ENCODE results near the gene ZC2HC1C. TPM values are rescaled to one million over a fixed set of nuclear protein-coding genes. Genes with fewer than 3 reads are reported as not detected.

ZC2HC1C gene
- total and polyA plus RNA-seq, 2 of the 13 experiments (the other 11 are each of a cell fraction or from before 2014, with no cell fraction given): 3.3 to 3.5 TPM

- H3K36me3 ChIP-seq (replicated peaks in 1 of 2; ENCODE audit: control insufficient read depth in 1 of 2, insufficient read depth in 2 of 2, low read length in 2 of 2): peaks cover 7 to 15% of the 10 kb centered on the region in 2 experiments
- DNase-seq (ENCODE audit: low spot score): no peak
- no peak for ATAC-seq
- in situ Hi-C loops (cut with HindIII; ENCODE audit: extremely low pct_ligation_motif_present, low pct_unique_long_range_greater_than_20kb): no loop called here
- no TSS peak for BruUV-seq (replicated peaks)
- no peak overlapping the region for H3K9ac ChIP-seq (ENCODE audit: insufficient read depth, low read depth, low read length)
- ChIA-PET CTCF (ENCODE audit: low intra/inter-chr PET ratio, low total read pairs) (no interaction called here), POLR2A (interaction anchor here (1.2 to 3.3 kb wide), 3 partner anchors 10 to 86 kb away, joined by 3 to 13 read pairs (median 10); partner anchors contain the start of genes MLH3, NEK9 and ZC2HC1C)
- H3K4me3 ChIP-seq (replicated peaks in 1 of 3; ENCODE audit: insufficient read depth in 1 of 3, low read depth in 2 of 3, low read length in 3 of 3): no peak overlapping the region
- H3K4me1 ChIP-seq (ENCODE audit: insufficient read depth, low read length): peaks cover 52% of the 10 kb centered on the region
- peak overlapping the region; percentile 80 for H3K27ac ChIP-seq (ENCODE audit: extremely low read length, insufficient read depth, low read length)
- H3K79me2 ChIP-seq (ENCODE audit: insufficient read depth, low read length): peaks cover 15% of the 10 kb centered on the region
- H3K27me3 ChIP-seq (ENCODE audit: control insufficient read depth in 1 of 2, insufficient read depth in 2 of 2, low read length in 2 of 2): no peaks in the 10 kb centered on the region
- H3K4me2 ChIP-seq (ENCODE audit: low read depth, low read length): peak overlapping the region; percentile 54
- intact Hi-C loops (cut with micrococcal nuclease; ENCODE audit: unreplicated experiment): no loop called here
- H2AFZ ChIP-seq (ENCODE audit: low read length): no peak overlapping the region
- WGBS (ENCODE audit: low lambda C conversion rate): 97% methylated on average over 2 of the region's 2 CpGs
- no peaks in the 10 kb centered on the region for H3K9me3 ChIP-seq (ENCODE audit: low read length)
- no peak for FAIRE-seq
- H4K20me1 ChIP-seq (ENCODE audit: insufficient read depth, low read length): no peaks in the 10 kb centered on the region
- no peak for TF ChIP-seq XBP1 (CRISPR knock-in tag; IDR thresholded peaks at IDR 0.05)
- peak; percentile 16; the same call in 1 of the 2 replicates for TF ChIP-seq RARA (CRISPR knock-in tag; IDR thresholded peaks at IDR 0.05)
- no peak for TF ChIP-seq ZNF317 (CRISPR knock-in tag; IDR thresholded peaks at IDR 0.05)
- TF ChIP-seq ZNF3 (CRISPR knock-in tag; IDR thresholded peaks at IDR 0.05): peak; percentile 88
- TF ChIP-seq ZNF234 (CRISPR knock-in tag; conservative IDR thresholded peaks at IDR 0.05): no peak
- peak; percentile 95 for TF ChIP-seq ZNF770 (CRISPR knock-in tag; IDR thresholded peaks at IDR 0.05)
- TF ChIP-seq REPIN1 (CRISPR knock-in tag; IDR thresholded peaks at IDR 0.05; ENCODE audit: borderline replicate concordance, low read depth): no peak
- TF ChIP-seq ZNF7 (CRISPR knock-in tag; IDR thresholded peaks at IDR 0.05): no peak
- TF ChIP-seq SMAD3 (CRISPR knock-in tag; IDR thresholded peaks at IDR 0.05): no peak
- TF ChIP-seq ZNF644 (CRISPR knock-in tag; IDR thresholded peaks at IDR 0.05; ENCODE audit: low read depth): no peak
- no peak for TF ChIP-seq HOXA9 (CRISPR knock-in tag; IDR thresholded peaks at IDR 0.05; ENCODE audit: borderline replicate concordance)
- TF ChIP-seq ZNF672 (CRISPR knock-in tag; IDR thresholded peaks at IDR 0.05): no peak
- TF ChIP-seq ZNF574 (CRISPR knock-in tag; IDR thresholded peaks at IDR 0.05): no peak
- 0 out of 2 replicates have a peak, but pooled peaks have one; percentile 15 for TF ChIP-seq ZGPAT (CRISPR knock-in tag; IDR thresholded peaks at IDR 0.05)
- TF ChIP-seq HNRNPL (IDR thresholded peaks at IDR 0.05; ENCODE audit: low read depth, low read length): no peak
- TF ChIP-seq MZF1 (CRISPR knock-in tag; IDR thresholded peaks at IDR 0.05; ENCODE audit: borderline replicate concordance): no peak
- TF ChIP-seq ZNF121 (CRISPR knock-in tag; IDR thresholded peaks at IDR 0.05): peak; percentile 94
- TF ChIP-seq GFI1 (CRISPR knock-in tag; IDR thresholded peaks at IDR 0.05; ENCODE audit: borderline replicate concordance): no peak
- TF ChIP-seq NFKBIZ (CRISPR knock-in tag; IDR thresholded peaks at IDR 0.05): no peak
These were observed 28.5 kb upstream of the ZC2HC1C start for GRCh38 chr14:75040959-75041358.
